HEK293 (cell line): ENCODE data around the gene MYLK2.

Source experiments
- CTCF ChIA-PET: fragments of 350-600 bp; formaldehyde crosslinking; extraction: SDS; loops from one replicate; lab custom pipeline; 2021; ENCODE audit warnings: antibody characterized with exemption; lab: Yijun Ruan, JAX
- POLR2A ChIA-PET: fragments of 300-600 bp; formaldehyde crosslinking; extraction: SDS; loops from one replicate; lab custom pipeline; 2020; ENCODE audit warnings: antibody characterized with exemption, inconsistent platforms; lab: Yijun Ruan, JAX
- H3K27ac ChIP-seq: fragments of 200-500 bp; sonication (Bioruptor generic); 2 replicates; pipeline ENCODE4 v1.5.1; 2014; ENCODE audit warnings: low read depth, low read length, control low read depth, inconsistent platforms; ENCODE audit errors: extremely low read depth
- H3K36me3 ChIP-seq, 2 experiments: fragments of 200-500 bp in 1 of 2; sonication (Bioruptor generic) in 1 of 2; 1 replicate in 1 of 2; 2 replicates in 1 of 2; pipeline ENCODE4 v1.5.1; 2014 to 2017; ENCODE audit warnings: inconsistent platforms in 2 of 2, low read length in 2 of 2; ENCODE audit not compliant: control insufficient read depth in 2 of 2, insufficient read depth in 1 of 2
- H3K4me1 ChIP-seq: fragments of 200-500 bp; sonication (Bioruptor generic); 2 replicates; pipeline ENCODE4 v1.5.1; 2014; ENCODE audit warnings: mild to moderate bottlenecking, low read length, inconsistent platforms; ENCODE audit not compliant: control insufficient read depth, insufficient read depth
- H3K4me3 ChIP-seq: 2 replicates; pipeline ENCODE4 v1.5.1; 2011; ENCODE audit warnings: low read depth, mild to moderate bottlenecking, control low read depth, low read length, moderate library complexity
- H3K9me3 ChIP-seq: fragments of 200-500 bp; sonication (Bioruptor generic); 2 replicates; pipeline ENCODE4 v1.5.1; 2014; ENCODE audit warnings: low read depth, low read length, inconsistent platforms; ENCODE audit not compliant: control insufficient read depth, insufficient read depth
- GFI1B ChIP-seq: fragments of 450-650 bp; formaldehyde crosslinking; IDR thresholded peaks from 2 replicates; pipeline ENCODE4 v1.5.1; 2016; ENCODE audit warnings: missing biosample characterization, missing genetic modification characterization
- INSM2 ChIP-seq: fragments of 450-650 bp; formaldehyde crosslinking; IDR thresholded peaks from 2 replicates; pipeline ENCODE4 v1.5.1; 2016; ENCODE audit warnings: missing biosample characterization, missing genetic modification characterization
- KLF1 ChIP-seq: fragments of 450-650 bp; formaldehyde crosslinking; IDR thresholded peaks from 2 replicates; pipeline ENCODE4 v1.5.1; 2016; ENCODE audit warnings: missing biosample characterization, missing genetic modification characterization
- MZF1 ChIP-seq: fragments of 450-650 bp; formaldehyde crosslinking; IDR thresholded peaks from 2 replicates; pipeline ENCODE4 v1.5.1; 2017; ENCODE audit warnings: missing biosample characterization, missing genetic modification characterization, borderline replicate concordance
- ZNF169 ChIP-seq: fragments of 450-650 bp; formaldehyde crosslinking; IDR thresholded peaks from 2 replicates; pipeline ENCODE4 v1.5.1; 2016; ENCODE audit warnings: missing biosample characterization, missing genetic modification characterization
- ZNF202 ChIP-seq: fragments of 450-650 bp; formaldehyde crosslinking; IDR thresholded peaks from 2 replicates; pipeline ENCODE4 v1.5.1; 2016; ENCODE audit warnings: missing biosample characterization, missing genetic modification characterization, borderline replicate concordance
- ZNF248 ChIP-seq: fragments of 450-650 bp; formaldehyde crosslinking; IDR thresholded peaks from 2 replicates; pipeline ENCODE4 v1.5.1; 2017; ENCODE audit warnings: missing biosample characterization, missing genetic modification characterization
- ZNF350 ChIP-seq: fragments of 450-650 bp; formaldehyde crosslinking; IDR thresholded peaks from 2 replicates; pipeline ENCODE4 v1.5.0; 2017; ENCODE audit warnings: missing biosample characterization, mild to moderate bottlenecking, missing genetic modification characterization
- ZNF48 ChIP-seq: fragments of 450-650 bp; formaldehyde crosslinking; IDR thresholded peaks from 2 replicates; pipeline ENCODE4 v1.5.1; 2016; ENCODE audit warnings: missing biosample characterization, missing genetic modification characterization
- ZNF521 ChIP-seq: fragments of 450-650 bp; formaldehyde crosslinking; IDR thresholded peaks from 2 replicates; pipeline ENCODE4 v1.5.1; 2017; ENCODE audit warnings: missing biosample characterization, mild to moderate bottlenecking, missing genetic modification characterization
- ZNF560 ChIP-seq: fragments of 450-650 bp; formaldehyde crosslinking; IDR thresholded peaks from 2 replicates; pipeline ENCODE4 v1.5.1; 2017; ENCODE audit warnings: missing biosample characterization, missing genetic modification characterization, borderline replicate concordance
- ZNF623 ChIP-seq: fragments of 450-650 bp; formaldehyde crosslinking; IDR thresholded peaks from 2 replicates; pipeline ENCODE4 v1.5.1; 2016; ENCODE audit warnings: missing biosample characterization, missing genetic modification characterization
- ZNF777 ChIP-seq: fragments of 450-650 bp; formaldehyde crosslinking; IDR thresholded peaks from 2 replicates; pipeline ENCODE4 v1.5.1; 2017; ENCODE audit warnings: missing biosample characterization, missing genetic modification characterization, borderline replicate concordance
- TF ChIP-seq, protein P1 (sequence below): fragments of 450-650 bp; formaldehyde crosslinking; IDR thresholded peaks from 2 replicates; pipeline ENCODE4 v1.5.1; 2016; ENCODE audit warnings: missing biosample characterization, missing genetic modification characterization, borderline replicate concordance
- TF ChIP-seq, protein P2 (sequence below): fragments of 450-650 bp; formaldehyde crosslinking; IDR thresholded peaks from 2 replicates; pipeline ENCODE4 v1.5.0; 2017; ENCODE audit warnings: missing biosample characterization, missing genetic modification characterization, borderline replicate concordance
- TF ChIP-seq, protein P3 (sequence below): fragments of 450-650 bp; formaldehyde crosslinking; conservative IDR thresholded peaks from 2 replicates; pipeline ENCODE4 v1.5.1; 2016; ENCODE audit warnings: low read depth, missing biosample characterization, missing genetic modification characterization

The MYLK2 gene

GRCh38 chr20:31848088-31848999, 29.2 kb downstream of the MYLK2 start:
- no peak overlapping the region for H3K27ac ChIP-seq
- POLR2A ChIA-PET, result interaction anchor here (0.6 kb wide), 1 partner anchor 180 kb away, joined by 5 read pairs; no protein-coding TSS in a partner anchor
- CTCF ChIA-PET, result interaction anchor here (0.7 to 4.9 kb wide), 7 partner anchors 13 to 183 kb away, joined by 3 to 87 read pairs (median 5); partner anchors contain the start of gene PDRG1
- no peaks in the 10 kb centered on the region for H3K36me3 ChIP-seq
- H3K4me1 ChIP-seq, result no peaks in the 10 kb centered on the region
- H3K4me3 ChIP-seq, result no peak overlapping the region
- TF ChIP-seq GFI1B (tag by site-specific recombination) (no peak), ZNF521 (no peak), MZF1 (tag by site-specific recombination) (no peak), ZNF248 (tag by site-specific recombination) (no peak), INSM2 (tag by site-specific recombination) (no peak), ZNF350 (tag by site-specific recombination) (no peak), ZNF169 (tag by site-specific recombination) (no peak), ZNF560 (tag by site-specific recombination) (no peak), ZNF623 (tag by site-specific recombination) (no peak), ZNF777 (tag by site-specific recombination) (no peak), KLF1 (tag by site-specific recombination) (no peak), ZNF202 (tag by site-specific recombination) (no peak), ZNF48 (no peak)
- TF ChIP-seq, protein P1, sequence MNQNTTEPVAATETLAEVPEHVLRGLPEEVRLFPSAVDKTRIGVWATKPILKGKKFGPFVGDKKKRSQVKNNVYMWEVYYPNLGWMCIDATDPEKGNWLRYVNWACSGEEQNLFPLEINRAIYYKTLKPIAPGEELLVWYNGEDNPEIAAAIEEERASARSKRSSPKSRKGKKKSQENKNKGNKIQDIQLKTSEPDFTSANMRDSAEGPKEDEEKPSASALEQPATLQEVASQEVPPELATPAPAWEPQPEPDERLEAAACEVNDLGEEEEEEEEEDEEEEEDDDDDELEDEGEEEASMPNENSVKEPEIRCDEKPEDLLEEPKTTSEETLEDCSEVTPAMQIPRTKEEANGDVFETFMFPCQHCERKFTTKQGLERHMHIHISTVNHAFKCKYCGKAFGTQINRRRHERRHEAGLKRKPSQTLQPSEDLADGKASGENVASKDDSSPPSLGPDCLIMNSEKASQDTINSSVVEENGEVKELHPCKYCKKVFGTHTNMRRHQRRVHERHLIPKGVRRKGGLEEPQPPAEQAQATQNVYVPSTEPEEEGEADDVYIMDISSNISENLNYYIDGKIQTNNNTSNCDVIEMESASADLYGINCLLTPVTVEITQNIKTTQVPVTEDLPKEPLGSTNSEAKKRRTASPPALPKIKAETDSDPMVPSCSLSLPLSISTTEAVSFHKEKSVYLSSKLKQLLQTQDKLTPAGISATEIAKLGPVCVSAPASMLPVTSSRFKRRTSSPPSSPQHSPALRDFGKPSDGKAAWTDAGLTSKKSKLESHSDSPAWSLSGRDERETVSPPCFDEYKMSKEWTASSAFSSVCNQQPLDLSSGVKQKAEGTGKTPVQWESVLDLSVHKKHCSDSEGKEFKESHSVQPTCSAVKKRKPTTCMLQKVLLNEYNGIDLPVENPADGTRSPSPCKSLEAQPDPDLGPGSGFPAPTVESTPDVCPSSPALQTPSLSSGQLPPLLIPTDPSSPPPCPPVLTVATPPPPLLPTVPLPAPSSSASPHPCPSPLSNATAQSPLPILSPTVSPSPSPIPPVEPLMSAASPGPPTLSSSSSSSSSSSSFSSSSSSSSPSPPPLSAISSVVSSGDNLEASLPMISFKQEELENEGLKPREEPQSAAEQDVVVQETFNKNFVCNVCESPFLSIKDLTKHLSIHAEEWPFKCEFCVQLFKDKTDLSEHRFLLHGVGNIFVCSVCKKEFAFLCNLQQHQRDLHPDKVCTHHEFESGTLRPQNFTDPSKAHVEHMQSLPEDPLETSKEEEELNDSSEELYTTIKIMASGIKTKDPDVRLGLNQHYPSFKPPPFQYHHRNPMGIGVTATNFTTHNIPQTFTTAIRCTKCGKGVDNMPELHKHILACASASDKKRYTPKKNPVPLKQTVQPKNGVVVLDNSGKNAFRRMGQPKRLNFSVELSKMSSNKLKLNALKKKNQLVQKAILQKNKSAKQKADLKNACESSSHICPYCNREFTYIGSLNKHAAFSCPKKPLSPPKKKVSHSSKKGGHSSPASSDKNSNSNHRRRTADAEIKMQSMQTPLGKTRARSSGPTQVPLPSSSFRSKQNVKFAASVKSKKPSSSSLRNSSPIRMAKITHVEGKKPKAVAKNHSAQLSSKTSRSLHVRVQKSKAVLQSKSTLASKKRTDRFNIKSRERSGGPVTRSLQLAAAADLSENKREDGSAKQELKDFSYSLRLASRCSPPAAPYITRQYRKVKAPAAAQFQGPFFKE (tag by site-specific recombination), result no peak
- TF ChIP-seq, protein P2, sequence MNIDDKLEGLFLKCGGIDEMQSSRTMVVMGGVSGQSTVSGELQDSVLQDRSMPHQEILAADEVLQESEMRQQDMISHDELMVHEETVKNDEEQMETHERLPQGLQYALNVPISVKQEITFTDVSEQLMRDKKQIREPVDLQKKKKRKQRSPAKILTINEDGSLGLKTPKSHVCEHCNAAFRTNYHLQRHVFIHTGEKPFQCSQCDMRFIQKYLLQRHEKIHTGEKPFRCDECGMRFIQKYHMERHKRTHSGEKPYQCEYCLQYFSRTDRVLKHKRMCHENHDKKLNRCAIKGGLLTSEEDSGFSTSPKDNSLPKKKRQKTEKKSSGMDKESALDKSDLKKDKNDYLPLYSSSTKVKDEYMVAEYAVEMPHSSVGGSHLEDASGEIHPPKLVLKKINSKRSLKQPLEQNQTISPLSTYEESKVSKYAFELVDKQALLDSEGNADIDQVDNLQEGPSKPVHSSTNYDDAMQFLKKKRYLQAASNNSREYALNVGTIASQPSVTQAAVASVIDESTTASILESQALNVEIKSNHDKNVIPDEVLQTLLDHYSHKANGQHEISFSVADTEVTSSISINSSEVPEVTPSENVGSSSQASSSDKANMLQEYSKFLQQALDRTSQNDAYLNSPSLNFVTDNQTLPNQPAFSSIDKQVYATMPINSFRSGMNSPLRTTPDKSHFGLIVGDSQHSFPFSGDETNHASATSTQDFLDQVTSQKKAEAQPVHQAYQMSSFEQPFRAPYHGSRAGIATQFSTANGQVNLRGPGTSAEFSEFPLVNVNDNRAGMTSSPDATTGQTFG (tag by site-specific recombination), result no peak
- TF ChIP-seq, protein P3, sequence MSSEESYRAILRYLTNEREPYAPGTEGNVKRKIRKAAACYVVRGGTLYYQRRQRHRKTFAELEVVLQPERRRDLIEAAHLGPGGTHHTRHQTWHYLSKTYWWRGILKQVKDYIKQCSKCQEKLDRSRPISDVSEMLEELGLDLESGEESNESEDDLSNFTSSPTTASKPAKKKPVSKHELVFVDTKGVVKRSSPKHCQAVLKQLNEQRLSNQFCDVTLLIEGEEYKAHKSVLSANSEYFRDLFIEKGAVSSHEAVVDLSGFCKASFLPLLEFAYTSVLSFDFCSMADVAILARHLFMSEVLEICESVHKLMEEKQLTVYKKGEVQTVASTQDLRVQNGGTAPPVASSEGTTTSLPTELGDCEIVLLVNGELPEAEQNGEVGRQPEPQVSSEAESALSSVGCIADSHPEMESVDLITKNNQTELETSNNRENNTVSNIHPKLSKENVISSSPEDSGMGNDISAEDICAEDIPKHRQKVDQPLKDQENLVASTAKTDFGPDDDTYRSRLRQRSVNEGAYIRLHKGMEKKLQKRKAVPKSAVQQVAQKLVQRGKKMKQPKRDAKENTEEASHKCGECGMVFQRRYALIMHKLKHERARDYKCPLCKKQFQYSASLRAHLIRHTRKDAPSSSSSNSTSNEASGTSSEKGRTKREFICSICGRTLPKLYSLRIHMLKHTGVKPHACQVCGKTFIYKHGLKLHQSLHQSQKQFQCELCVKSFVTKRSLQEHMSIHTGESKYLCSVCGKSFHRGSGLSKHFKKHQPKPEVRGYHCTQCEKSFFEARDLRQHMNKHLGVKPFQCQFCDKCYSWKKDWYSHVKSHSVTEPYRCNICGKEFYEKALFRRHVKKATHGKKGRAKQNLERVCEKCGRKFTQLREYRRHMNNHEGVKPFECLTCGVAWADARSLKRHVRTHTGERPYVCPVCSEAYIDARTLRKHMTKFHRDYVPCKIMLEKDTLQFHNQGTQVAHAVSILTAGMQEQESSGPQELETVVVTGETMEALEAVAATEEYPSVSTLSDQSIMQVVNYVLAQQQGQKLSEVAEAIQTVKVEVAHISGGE (tag by site-specific recombination), result no peak
- H3K9me3 ChIP-seq, result no peaks in the 10 kb centered on the region
